Cerebellar nuclear complex (tissue), 1 donor: Measurements from ENCODE around the gene SPATA6.
"Not testable (repeated sequence)": the region's sequence is repeated elsewhere in the genome, so short reads cannot be mapped to it uniquely, and the experiment has no call there.

Experiments
- DNase-seq, 2 experiments: peaks; one replicate each; lab custom pipeline; 2025; lab: John Stamatoyannopoulos, UW

The SPATA6 gene

DNA sequence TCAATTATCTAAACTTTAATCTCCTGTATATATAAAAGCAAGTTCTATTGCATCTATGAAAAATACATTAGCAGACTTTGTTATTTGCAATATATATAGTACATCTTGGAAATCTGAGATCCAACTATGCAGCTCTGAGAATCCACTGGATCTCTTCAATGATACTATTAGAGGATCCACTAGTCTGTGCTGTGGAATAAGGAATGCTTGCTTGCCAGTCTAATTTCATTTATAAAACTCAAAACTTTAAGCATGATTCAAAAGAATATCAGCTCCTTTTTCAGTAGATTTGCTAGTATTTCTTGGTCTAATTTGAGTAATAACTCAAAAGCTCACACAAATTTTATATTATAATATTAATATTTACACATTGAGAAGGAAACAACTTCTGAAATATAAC, 115.1 kb downstream of the SPATA6 start:
- DNase-seq: no peak

DNA sequence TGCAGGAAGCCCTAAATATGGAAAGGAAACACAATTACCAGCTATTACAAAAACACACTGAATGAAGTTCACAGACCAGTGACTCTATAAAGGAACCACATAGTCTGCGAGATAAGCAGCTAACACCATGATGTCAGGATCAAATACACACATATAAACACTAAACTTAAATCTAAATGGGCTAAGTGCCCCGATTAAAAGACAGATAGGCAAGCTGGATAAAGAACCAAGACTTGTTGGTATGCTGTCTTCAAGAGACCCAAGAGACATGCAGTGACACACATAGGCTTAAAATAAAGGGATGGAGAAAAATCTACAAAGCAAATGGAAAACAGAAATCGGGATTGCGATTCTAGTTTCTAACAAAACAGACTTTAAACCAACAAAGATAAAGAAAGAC, 127.6 kb downstream of the SPATA6 start:
- DNase-seq: no peak

DNA sequence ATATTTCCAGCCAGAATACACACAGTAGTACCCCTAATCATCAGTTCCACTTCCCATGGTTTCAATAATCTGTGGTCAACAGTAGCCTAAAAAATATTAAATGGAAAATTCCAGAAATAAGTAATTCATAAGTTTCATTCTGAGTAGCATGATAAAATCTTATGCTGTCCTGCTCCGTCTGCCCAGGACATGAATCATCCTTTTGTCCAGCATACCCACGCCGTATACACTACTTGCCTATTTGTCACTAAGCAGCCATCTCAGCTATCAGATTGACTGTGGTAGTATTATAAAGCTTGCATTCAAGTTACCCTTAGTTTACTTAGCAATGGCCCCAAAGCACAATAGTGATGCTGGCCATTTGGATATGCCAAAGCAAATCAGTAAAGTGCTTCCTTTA, 130.8 kb downstream of the SPATA6 start:
- no peak for DNase-seq

DNA sequence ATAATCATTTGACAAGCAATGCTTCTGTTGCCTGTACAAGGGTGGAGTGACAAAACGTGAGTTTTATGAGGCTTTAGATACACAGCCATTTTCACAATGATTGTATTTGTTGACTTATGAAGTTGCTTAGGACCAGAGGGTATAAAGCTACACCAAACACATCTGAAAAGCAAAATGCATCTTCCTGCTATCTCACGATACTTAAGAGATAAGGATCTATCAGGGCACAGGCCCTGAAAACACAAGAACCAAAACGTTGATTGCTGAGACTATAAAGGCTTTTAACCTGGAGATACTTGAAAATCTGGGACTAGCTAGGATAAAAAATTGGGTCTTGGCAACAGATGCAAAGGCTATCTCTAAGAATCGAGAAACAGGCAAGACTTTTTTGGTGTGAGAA, 133.7 kb downstream of the SPATA6 start:
- no peak for DNase-seq

DNA sequence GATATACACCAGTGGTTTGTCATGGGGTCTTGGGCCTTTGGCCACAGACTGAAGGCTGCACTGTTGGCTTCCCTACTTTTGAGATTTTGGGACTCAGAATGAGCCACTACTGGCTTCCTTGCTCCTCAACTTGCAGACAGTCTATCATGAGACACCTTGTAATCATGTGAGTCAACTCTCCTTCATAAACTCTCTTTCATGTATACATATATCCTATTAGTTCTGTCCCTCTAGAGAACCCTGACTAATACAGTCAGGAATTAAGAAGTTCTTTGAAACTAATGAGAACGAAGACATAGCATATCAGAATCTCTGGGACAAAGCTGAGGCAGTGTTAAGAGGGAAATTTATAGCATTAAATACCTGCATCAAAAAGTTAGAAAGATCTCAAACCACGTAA, 138.7 kb downstream of the SPATA6 start:
- no peak for DNase-seq

DNA sequence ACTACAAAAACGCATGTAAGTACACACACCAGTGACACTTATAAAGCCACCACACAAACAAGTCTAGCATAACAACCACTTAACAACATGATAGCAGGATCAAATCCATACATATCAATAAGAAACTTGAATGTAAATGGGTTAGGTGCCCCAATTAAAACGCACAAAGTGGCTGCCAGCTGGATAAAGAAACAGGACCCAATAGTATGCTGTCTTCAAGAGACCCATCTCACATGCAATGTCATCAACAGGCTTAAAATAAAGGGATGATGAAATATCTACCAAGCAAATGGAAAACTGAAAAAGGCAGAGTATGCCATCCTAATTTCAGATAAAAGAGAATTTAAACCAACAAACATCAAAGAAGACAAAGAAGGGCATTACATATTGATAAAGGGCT, 139.9 kb downstream of the SPATA6 start:
- no peak for DNase-seq

DNA sequence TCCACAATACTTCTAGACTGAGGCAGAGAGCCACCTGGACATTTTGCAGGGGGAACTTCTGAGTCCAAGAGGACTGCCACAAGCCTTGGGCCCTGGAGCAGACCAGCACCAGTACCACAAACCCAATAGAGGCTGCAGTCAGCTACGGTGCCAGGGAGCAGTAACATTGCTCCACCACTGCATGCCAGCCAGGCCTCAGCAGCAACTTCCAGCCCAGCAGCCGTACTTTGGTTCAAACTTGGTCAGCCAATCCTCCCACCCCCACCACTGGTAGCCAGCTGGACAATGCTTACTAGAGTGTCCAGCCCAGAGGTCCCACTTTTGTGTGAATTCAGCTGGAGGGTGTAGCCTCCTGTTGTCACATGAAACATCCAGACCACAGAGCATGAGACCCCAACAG, 142.1 kb downstream of the SPATA6 start:
- no peak for DNase-seq

DNA sequence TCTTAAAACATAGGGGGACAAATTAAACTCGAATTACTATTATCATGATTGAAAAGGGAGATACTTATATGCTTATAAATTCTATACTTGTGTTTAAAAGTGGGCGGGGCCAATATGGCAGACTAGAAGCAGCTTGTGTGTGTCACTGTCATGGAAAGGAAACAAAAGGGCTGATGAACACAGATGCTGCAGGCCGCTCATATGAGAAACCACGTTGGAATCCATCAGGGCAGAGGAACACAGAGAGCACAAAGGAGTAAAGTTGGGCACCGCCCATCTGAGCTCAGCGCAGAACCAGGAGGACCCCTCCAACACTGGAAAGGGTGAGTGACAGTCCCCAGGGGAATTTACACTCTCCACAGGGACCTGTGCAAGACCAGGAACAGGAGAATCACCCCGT, 142.5 kb downstream of the SPATA6 start:
- DNase-seq: no peak

DNA sequence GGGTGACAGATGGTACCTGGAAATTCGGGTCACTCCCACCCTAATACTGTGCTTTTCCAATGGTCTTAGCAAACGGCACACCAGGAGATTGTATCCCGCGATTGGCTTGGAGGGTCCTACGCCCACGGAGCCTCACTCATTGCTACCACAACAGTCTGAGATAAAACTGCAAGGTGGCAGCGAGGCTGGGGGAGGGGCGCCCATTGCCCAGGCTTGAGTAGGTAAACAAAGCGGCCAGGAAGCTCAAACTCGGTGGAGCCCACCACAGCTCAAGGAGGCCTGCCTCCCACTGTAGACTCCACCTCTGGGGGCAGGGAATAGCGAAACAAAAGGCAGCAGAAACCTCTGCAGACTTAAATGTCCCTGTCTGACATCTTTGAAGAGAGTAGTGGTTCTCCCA, 160.2 kb downstream of the SPATA6 start:
- not testable (repeated sequence) for DNase-seq

DNA sequence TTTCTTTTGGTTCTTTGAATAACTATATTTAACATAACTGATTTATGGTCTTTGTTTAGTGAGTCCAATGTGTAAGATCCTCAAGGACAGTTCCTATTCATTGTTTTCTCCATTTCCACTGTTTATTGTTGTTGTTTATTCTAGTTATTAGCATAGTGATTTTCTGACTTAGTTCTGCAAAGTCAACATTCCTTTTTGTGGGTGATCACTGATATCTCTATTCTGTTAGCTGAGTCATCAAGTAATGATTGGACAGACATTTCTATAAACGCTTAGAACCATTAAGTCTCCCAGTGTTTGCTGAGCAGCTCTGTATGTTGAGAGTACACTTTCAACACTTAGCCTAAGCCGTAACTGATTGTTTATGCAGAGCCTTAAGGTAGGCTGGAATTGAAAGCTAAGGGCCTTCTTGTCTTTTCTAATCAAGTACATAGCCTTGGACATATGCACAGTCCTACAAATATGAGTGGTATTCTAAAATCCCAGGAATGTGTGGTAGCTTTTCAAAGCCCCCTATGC, 162.4 kb downstream of the SPATA6 start:
- no peak for DNase-seq

DNA sequence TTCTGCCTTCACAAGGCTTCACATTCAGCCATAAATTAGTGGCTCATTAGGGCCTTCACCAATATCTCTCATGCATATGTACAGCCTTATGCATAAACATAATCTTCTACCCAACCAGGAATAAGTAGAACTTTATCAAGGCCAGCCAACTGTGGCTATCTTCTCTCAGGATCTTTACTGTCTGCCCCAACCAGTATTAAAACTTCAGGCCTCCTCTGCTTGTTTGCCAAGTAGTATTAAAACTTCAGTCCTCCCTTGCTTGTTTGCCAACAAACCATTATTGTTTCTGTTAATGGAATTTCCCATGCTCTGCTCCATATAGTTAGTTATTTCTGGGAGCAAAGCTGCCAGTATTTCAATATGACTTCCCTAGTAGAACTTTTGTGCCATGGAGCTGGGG, 169.4 kb downstream of the SPATA6 start:
- DNase-seq: no peak

DNA sequence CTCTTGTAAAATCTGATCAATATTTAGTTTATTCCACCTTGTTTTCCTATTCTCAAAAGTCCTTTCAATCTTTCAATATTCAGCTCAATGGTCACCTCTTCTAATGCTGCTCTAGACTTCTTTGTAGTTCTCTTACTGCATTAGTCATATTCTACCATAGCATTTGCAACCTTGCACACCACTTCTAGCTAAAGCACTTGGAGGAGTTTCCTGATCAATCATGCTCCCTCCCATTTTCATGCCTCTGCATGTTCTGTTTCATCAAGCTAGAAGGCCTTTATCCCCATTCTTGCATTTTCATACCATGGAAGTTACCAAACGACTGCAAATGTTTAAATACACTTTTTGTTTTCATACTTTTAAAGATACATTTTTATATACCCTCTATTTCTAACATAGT, 177.3 kb downstream of the SPATA6 start:
- no peak for DNase-seq

DNA sequence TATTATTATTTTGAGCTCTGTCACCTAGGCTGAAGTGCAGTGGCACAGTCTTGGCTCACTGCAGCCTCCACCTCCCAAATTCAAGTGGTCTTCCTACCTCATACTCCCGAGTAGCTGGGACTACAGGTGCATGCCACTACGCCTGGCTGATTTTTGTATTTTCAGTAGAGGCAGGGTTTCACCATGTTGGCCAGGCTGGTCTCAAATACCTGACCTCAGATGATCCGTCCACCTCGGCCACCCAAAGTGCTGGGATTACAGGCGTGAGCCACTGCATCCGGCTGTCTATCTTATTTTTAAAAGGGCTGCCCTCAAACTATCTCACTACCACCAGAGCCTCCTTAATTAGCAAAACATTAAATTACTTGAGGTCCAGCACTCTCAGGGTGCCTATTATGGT, 177.9 kb downstream of the SPATA6 start:
- not testable (repeated sequence) for DNase-seq

DNA sequence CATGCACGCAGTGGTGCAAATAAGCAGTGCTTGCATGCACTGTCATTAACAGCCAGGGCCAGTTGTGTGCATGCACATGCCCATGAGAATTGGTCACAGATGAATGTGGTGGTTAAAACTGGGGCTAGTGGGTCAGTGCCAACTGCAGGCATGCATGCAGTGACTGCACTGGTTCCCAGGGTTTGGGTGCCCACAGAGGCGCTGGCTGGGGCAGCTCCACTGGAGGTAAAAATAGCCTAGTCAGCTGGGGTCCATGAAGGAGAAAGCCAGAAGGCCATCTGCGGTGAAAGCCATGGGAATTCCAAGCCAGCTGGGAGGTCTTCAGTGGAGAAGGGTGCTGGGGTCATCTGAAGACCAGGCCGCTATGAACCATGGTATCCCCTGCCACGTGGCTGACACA, 179.3 kb downstream of the SPATA6 start:
- DNase-seq: no peak

DNA sequence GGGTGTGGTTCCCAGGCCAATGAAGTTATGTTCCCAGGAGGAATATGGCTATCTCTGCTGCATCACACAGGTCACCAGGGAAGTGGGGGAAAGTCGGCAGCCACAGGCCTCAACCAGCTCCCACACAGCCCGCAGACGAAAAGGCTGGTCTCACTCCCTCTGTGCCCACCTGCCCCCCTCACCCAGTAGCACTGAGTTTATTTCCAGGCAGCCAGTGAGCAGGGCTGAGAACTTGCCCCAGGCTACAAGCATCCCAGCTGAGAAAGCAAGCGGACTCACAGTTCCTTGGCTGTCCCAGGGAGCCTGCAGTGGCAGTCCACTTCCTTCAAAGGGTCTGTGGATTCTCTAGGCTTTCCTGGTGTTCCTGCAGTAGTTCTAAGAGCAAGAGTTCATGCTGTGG, 180.6 kb downstream of the SPATA6 start:
- DNase-seq: no peak

DNA sequence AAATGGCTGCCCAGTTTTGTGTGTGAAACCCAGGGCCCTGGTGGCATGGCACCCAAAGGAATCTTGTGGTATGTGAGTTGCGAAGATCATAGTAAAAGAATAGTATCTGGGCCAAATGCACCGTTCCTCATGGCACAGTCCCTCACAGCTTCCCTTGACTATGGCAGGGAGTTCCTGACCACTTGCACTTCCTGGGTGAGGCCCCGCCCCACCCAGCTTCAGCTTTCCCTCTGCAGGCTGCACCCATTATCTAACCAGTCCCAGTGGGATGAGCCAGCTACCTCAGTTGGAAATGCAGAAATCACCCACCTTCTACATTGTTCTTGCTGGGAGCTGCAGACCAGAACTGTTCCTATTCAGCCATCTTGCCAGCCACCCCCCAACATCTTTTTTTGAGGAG, 186.5 kb downstream of the SPATA6 start:
- DNase-seq: no peak

DNA sequence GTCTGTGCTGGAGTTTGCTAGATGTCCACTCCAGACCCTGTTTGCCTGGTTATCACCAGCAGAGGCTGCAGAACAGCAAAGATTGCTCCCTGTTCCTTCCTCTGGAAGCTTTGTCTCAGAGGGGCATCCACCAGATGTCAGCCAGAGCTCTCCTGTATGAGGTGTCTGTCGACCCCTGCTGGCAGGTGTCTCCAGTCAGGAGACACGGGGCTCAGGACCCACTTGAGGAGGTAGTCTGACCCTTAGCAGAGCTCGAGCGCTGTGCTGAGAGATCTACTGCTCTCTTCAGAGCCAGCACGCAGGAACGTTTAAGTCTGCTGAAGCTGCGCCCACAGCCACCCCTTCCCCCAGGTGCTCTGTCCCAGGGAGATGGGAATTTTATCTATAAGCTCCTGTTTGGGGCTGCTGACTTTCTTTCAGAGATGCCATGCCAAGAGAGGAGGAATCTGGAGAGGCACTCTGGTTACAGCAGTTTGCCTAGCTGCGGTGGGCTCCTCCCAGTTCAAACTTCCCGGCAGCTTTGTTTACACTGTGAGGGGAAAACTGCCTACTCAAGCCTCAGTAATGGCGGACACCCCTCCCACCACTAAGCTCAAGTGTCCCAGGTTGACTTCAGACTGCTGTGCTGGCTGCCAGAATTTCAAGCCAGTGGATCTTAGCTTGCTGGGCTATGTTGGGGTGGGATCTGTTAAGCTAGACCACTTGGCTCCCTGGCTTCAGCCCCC, 187.1 kb downstream of the SPATA6 start:
- DNase-seq: not testable (repeated sequence)

DNA sequence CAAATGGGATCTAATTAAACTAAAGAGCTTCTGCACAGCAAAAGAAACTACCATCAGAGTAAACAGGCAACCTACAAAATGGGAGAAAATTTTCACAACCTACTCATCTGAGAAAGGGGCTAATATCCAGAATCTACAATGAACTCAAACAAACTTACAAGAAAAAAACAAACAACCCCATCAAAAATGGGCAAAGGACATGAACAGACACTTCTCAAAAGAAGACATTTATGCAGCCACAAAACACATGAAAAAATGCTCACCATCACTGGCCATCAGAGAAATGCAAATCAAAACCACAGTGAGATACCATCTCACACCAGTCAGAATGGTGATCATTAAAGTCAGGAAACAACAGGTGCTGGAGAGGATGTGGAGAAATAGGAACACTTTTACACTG, 189.7 kb downstream of the SPATA6 start:
- not testable (repeated sequence) for DNase-seq

DNA sequence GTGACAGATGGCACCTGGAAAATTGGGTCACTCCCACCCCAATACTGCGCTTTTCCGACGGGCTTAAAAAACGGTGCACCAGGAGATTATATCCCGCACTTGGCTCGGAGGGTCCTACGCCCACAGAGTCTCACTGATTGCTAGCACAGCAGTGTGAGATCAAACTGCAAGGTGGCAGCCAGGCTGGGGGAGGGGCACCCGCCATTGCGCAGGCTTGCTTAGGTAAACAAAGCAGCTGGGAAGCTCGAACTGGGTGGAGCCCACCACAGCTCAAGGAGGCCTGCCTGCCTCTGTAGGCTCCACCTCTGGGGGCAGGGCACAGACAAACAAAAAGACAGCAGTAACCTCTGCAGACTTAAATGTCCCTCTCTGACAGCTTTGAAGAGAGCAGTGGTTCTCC, 194.6 kb downstream of the SPATA6 start:
- DNase-seq: not testable (repeated sequence)

DNA sequence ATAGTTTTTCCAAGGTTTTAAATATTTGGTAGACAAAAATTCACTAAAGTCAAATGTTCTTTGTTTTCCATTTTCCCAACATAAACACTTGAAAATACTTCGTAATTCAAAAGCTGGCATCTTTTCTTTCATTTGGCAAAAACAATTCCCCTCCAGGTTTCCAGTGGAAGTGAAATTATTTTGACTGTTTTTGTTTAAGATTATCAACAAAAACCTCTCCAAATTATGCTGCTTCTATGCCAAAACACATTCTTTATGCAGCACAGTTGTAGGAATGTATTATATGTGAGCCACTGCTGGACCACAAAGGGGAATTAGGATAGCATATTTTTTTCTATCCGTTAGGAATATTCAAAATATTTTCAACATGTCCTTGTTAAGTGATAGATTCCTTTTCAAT, 205.4 kb downstream of the SPATA6 start:
- DNase-seq: no peak

DNA sequence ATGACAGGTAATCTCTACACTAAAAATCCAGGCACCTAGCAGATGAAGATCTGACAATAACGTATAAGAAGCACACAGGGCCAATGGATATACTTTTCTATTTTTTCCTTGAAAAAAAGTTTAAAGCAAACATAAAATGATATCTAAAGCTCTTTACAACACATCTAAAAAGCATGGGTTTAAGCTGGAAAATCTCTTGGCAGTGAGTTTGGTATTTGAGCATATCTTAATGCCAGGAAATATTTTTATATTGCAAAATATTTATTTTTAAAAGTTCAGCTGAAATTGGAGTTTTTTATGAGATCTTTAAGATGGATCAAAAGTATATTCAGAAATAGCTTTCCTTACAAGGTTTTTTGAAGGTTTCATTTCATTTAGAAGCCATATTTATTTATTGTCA, 209.0 kb downstream of the SPATA6 start:
- no peak for DNase-seq

DNA sequence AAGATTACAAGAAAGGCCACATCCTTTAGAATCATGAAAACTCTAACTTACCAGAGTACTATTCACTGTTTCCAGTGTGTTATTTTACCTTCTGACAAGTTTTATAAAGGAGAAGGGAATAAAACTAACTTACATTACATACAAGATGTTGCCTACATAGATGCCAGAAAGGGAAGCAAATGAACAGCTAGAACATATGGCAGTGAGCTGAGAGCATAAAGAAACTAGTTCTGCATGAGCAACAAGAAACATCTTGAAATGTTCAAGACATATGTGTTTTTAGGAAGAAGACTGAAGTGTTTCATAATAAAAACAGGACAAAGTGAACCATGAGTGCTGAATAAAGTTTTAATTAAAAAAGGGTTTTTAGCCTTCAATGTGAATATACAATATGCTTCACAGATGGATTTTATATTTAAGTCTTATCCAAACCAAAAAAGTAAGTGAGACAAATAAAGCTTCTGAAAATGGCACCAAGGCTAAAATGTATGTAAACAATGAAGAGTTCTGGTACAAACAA, 210.1 kb downstream of the SPATA6 start:
- DNase-seq: no peak

DNA sequence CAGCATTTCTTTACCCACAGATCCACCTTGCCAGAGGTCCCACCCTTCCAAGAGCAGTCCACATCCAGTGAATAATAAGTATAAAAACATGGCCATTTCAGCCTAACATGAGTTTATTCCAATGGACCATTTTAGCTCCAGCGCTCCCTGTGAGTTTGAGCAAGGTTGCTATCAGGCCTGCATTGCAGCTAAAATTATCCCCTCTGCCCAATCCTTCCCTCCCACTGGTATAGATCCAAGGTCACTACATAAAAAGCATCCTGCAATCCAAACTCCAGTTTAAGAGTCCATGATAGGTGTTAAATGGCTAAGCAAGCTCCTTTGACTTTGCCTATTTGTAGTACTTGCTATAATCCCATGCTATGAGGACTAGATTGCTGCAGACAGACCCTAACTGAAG, 213.9 kb downstream of the SPATA6 start:
- DNase-seq: no peak

DNA sequence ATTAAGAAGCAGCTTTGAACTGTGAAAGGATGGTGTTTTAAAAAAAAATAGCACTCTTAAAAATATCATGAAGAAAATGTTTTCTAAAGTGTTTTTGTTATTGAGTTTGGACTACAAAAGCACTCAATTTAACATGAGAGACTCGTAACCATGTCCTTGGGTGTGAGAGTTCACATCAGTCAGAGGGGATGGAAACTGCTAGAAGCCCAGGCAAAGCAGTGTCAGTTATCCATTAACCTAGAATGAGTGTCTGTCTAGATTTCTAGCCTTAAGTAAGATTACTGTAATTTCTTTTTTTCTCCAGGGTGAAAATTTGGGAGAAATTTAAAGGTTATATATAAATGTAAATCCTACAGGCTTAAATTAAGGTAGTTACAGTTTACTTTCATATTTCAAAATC, 217.8 kb downstream of the SPATA6 start:
- no peak for DNase-seq
